ENCODE results near the gene SLC16A5. TPM values are rescaled to one million over a fixed set of nuclear protein-coding genes. Genes with fewer than 3 reads are reported as not detected.
A peak's percentile ranks its signal among the peaks of the same experiment; 100 is the strongest.

SLC16A5 gene
- total and polyA plus RNA-seq, 10 of the 15 experiments (the other 5 are each of a cell fraction or from before 2014, with no cell fraction given) = 0.03 to 3.1 (median 0.96) TPM

- Histone ChIP-seq H3K9me3 (replicated peaks; ENCODE audit: control insufficient read depth, insufficient read depth, low read length) (no peaks in the 10 kb centered on the region), H3K27ac (ENCODE audit: control insufficient read depth, insufficient read depth) (no peak overlapping the region), H3K79me2 (ENCODE audit: control insufficient read depth, insufficient read depth, low read length) (no peaks in the 10 kb centered on the region), H3K4me3 (no peak overlapping the region), H2AFZ (ENCODE audit: control insufficient read depth, low read depth, low read length) (no peak overlapping the region), H3K36me3 (ENCODE audit: control insufficient read depth in 2 of 2, insufficient read depth in 2 of 2, low read length in 1 of 2) (no peaks in the 10 kb centered on the region; a peak in 1 of 4 replicates), H3K27me3 (replicated peaks in 1 of 2; ENCODE audit: control insufficient read depth in 2 of 2, insufficient read depth in 2 of 2, low read length in 1 of 2) (no peaks in the 10 kb centered on the region), H3K9ac (ENCODE audit: control insufficient read depth, insufficient read depth, low read length) (no peak overlapping the region), H3K4me2 (ENCODE audit: control insufficient read depth, insufficient read depth) (no peak overlapping the region), H4K20me1 (ENCODE audit: control insufficient read depth, insufficient read depth) (no peaks in the 10 kb centered on the region), H3K4me1 (ENCODE audit: control insufficient read depth, insufficient read depth, low read length) (peaks cover 15% of the 10 kb centered on the region)
- SMC1A ChIA-PET (ENCODE audit: uncharacterized antibody, unreplicated experiment) = interaction anchor here (0.6 to 2.2 kb wide), 9 partner anchors 10 to 107 kb away, joined by 3 to 12 read pairs (median 4); partner anchors contain the start of gene NT5C
- no peak for TF ChIP-seq CHD4 (IDR thresholded peaks at IDR 0.05)
- no peak for TF ChIP-seq WRNIP1 (IDR thresholded peaks at IDR 0.05; ENCODE audit: borderline replicate concordance, low read depth, low read length)
- TF ChIP-seq SREBF2 (IDR thresholded peaks at IDR 0.05; ENCODE audit: low read length) = no peak
- intact Hi-C loops (cut with micrococcal nuclease; ENCODE audit: unreplicated experiment) (no loop called here), in situ Hi-C loops (cut with MboI) (no loop called here)
- POLR2A ChIA-PET = interaction anchor here (0.6 to 1.4 kb wide), 6 partner anchors 19 to 137 kb away, joined by 3 to 5 read pairs (median 4); no protein-coding TSS in a partner anchor
- 62% methylated on average over 8 of the region's 8 CpGs for WGBS (ENCODE audit: insufficient coverage, insufficient replicate concordance, low lambda C conversion rate, missing lambda C conversion rate)
- ATAC-seq = no peak
- DNase-seq (ENCODE audit: low read depth, low spot score) = no peak
- CTCF ChIA-PET = interaction anchor here (0.7 to 6.2 kb wide), 14 partner anchors 13 to 540 kb away, joined by 3 to 33 read pairs (median 5); partner anchors contain the start of genes MRPL58 and NT5C
- RAD21 ChIA-PET (ENCODE audit: unreplicated experiment) = interaction anchor here (0.8 to 3.0 kb wide), 10 partner anchors 8 to 133 kb away, joined by 3 to 25 read pairs (median 6); no protein-coding TSS in a partner anchor
- BruUV-seq (replicated peaks) = no TSS peak
- no peak for FAIRE-seq
Observed at GRCh38 chr17:75068750-75069149, 19.0 kb upstream of the SLC16A5 start.

GRCh38 chr17:75069783-75070182 is 18.0 kb upstream of the SLC16A5 start:
- BruUV-seq (replicated peaks) = no TSS peak
- Histone ChIP-seq H3K9ac (ENCODE audit: control insufficient read depth, insufficient read depth, low read length) (no peak overlapping the region), H3K27ac (ENCODE audit: control insufficient read depth, insufficient read depth) (no peak overlapping the region), H2AFZ (ENCODE audit: control insufficient read depth, low read depth, low read length) (no peak overlapping the region), H3K4me2 (ENCODE audit: control insufficient read depth, insufficient read depth) (no peak overlapping the region), H3K79me2 (ENCODE audit: control insufficient read depth, insufficient read depth, low read length) (no peaks in the 10 kb centered on the region), H3K4me1 (ENCODE audit: control insufficient read depth, insufficient read depth, low read length) (peaks cover 15% of the 10 kb centered on the region), H3K36me3 (ENCODE audit: control insufficient read depth in 2 of 2, insufficient read depth in 2 of 2, low read length in 1 of 2) (no peaks in the 10 kb centered on the region; a peak in 1 of 4 replicates), H3K9me3 (replicated peaks; ENCODE audit: control insufficient read depth, insufficient read depth, low read length) (no peaks in the 10 kb centered on the region), H4K20me1 (ENCODE audit: control insufficient read depth, insufficient read depth) (no peaks in the 10 kb centered on the region), H3K4me3 (no peak overlapping the region), H3K27me3 (replicated peaks in 1 of 2; ENCODE audit: control insufficient read depth in 2 of 2, insufficient read depth in 2 of 2, low read length in 1 of 2) (no peaks in the 10 kb centered on the region)
- ChIA-PET POLR2A (interaction anchor here (0.7 to 1.4 kb wide), 4 partner anchors 44 to 1182 kb away, joined by 3 to 5 read pairs (median 4); no protein-coding TSS in a partner anchor), SMC1A (ENCODE audit: uncharacterized antibody, unreplicated experiment) (interaction anchor here (0.9 to 2.2 kb wide), 10 partner anchors 13 to 132 kb away, joined by 3 to 12 read pairs (median 4); partner anchors contain the start of gene NT5C), RAD21 (ENCODE audit: unreplicated experiment) (interaction anchor here (1.3 to 3.0 kb wide), 10 partner anchors 8 to 132 kb away, joined by 3 to 25 read pairs (median 6); partner anchors contain the start of gene NT5C), CTCF (interaction anchor here (0.8 to 6.2 kb wide), 20 partner anchors 9 to 192 kb away, joined by 3 to 33 read pairs (median 5); partner anchors contain the start of genes ARMC7, GGA3, MRPL58 and MRPS7)
- in situ Hi-C loops (cut with MboI) (no loop called here), intact Hi-C loops (cut with micrococcal nuclease; ENCODE audit: unreplicated experiment) (no loop called here)
- peak; percentile 68 for ATAC-seq
- no peak for DNase-seq (ENCODE audit: low read depth, low spot score)
- 84% methylated on average over 2 of the region's 2 CpGs for WGBS (ENCODE audit: insufficient coverage, insufficient replicate concordance, low lambda C conversion rate, missing lambda C conversion rate)
- no peak for FAIRE-seq
- TF ChIP-seq MAX (IDR thresholded peaks at IDR 0.05; ENCODE audit: low read depth, low read length) (no peak), YBX1 (IDR thresholded peaks at IDR 0.05) (no peak), CHD4 (IDR thresholded peaks at IDR 0.05) (no peak), CBX3 (IDR thresholded peaks at IDR 0.05; ENCODE audit: borderline replicate concordance, low read depth) (no peak), NRF1 (conservative IDR thresholded peaks at IDR 0.05; ENCODE audit: low read depth, low read length) (no peak), RAD21 (IDR thresholded peaks at IDR 0.05; ENCODE audit: insufficient read depth, low read depth, low read length) (0 out of 2 replicates have a peak, but pooled peaks have one; percentile 24), EP300 (IDR thresholded peaks at IDR 0.05; ENCODE audit: borderline replicate concordance in 1 of 2, control insufficient read depth in 1 of 2, low read depth in 2 of 2, low read length in 2 of 2) (no peak), USF2 (IDR thresholded peaks at IDR 0.05; ENCODE audit: borderline replicate concordance, low read depth, low read length) (no peak), TCF12 (IDR thresholded peaks at IDR 0.05; ENCODE audit: low read depth, low read length) (no peak), SMC3 (IDR thresholded peaks at IDR 0.05; ENCODE audit: borderline replicate concordance, low read length) (peak; percentile 39; the same call in 1 of the 2 replicates), FOXM1 (IDR thresholded peaks at IDR 0.05; ENCODE audit: low read depth, low read length) (no peak), EZH2 (IDR thresholded peaks at IDR 0.05; ENCODE audit: borderline replicate concordance, control insufficient read depth, low read depth, low read length) (no peak), BACH1 (IDR thresholded peaks at IDR 0.05; ENCODE audit: borderline replicate concordance) (no peak)
